ENCODE measurements around the gene ATP2A3. TPM values are rescaled to one million over a fixed set of nuclear protein-coding genes. Genes with fewer than 3 reads are reported as not detected.

ATP2A3 gene
- polyA plus RNA-seq, 1 donor from 2014 or later, result not detected

DNA sequence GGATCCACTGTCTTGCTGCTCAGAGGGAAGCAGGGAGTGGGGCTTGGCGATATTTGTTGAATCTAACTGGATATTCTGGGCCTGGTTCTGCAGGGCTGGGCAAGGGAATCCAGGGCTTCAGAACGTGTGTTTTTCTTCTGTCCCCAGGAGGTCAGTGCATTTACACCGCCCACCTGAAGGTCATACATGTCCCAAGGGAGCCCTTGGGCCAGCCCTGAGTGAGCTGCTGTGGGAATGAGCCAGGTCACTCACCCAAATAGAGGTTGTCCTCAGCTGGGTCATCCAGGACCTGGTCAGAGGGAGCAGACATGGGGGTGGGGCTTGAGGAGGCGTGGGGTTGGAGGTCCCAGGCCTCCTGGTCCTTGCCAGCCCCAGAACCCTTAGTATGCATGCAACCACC is 82.0 kb downstream of the ATP2A3 start:
- H3K36me3 ChIP-seq (ENCODE audit: insufficient read depth, low read length), result no peaks in the 10 kb centered on the region
- no peak overlapping the region for H3K4me3 ChIP-seq (ENCODE audit: low read length)
- no peaks in the 10 kb centered on the region for H3F3A ChIP-seq (ENCODE audit: insufficient read depth, low read length, poor library complexity, severe bottlenecking)
- H3K9ac ChIP-seq (ENCODE audit: low read length), result no peak overlapping the region
- no peaks in the 10 kb centered on the region for H4K20me1 ChIP-seq (ENCODE audit: insufficient read depth)
- H2AFZ ChIP-seq (ENCODE audit: low read depth, low read length), result no peak overlapping the region
- no peaks in the 10 kb centered on the region for H3K79me2 ChIP-seq (replicated peaks; ENCODE audit: insufficient read depth, low read length)
- H3K9me3 ChIP-seq (ENCODE audit: low read length), result no peaks in the 10 kb centered on the region
- no peak overlapping the region for H3K4me2 ChIP-seq (ENCODE audit: low read length)
- no peak overlapping the region for H3K27ac ChIP-seq (ENCODE audit: low read length)
- no peak for TF ChIP-seq REST (IDR thresholded peaks at IDR 0.05; ENCODE audit: borderline replicate concordance)
- TF ChIP-seq MXI1 (conservative IDR thresholded peaks at IDR 0.05; ENCODE audit: poor library complexity, severe bottlenecking), result no peak
- TF ChIP-seq POLR2AphosphoS5 (IDR thresholded peaks at IDR 0.05), result no peak
- TF ChIP-seq EP300 (conservative IDR thresholded peaks at IDR 0.05; ENCODE audit: poor library complexity, severe bottlenecking), result no peak
- TF ChIP-seq TAF1 (IDR thresholded peaks at IDR 0.05; ENCODE audit: low read depth), result no peak
- TF ChIP-seq RAD21 (conservative IDR thresholded peaks at IDR 0.05), result no peak
- TF ChIP-seq CTCF (IDR thresholded peaks at IDR 0.05; ENCODE audit: poor library complexity, severe bottlenecking), result no peak
- TF ChIP-seq EZH2 (IDR thresholded peaks at IDR 0.05; ENCODE audit: borderline replicate concordance, insufficient read depth, low read length, poor library complexity, severe bottlenecking), result no peak
- no peak for TF ChIP-seq SMC3 (conservative IDR thresholded peaks at IDR 0.05; ENCODE audit: poor library complexity)
- H3K27me3 ChIP-seq (ENCODE audit: insufficient read depth, low read depth, low read length), result no peaks in the 10 kb centered on the region
- H3K9me2 ChIP-seq (ENCODE audit: insufficient read depth, low read length), result no peaks in the 10 kb centered on the region

DNA sequence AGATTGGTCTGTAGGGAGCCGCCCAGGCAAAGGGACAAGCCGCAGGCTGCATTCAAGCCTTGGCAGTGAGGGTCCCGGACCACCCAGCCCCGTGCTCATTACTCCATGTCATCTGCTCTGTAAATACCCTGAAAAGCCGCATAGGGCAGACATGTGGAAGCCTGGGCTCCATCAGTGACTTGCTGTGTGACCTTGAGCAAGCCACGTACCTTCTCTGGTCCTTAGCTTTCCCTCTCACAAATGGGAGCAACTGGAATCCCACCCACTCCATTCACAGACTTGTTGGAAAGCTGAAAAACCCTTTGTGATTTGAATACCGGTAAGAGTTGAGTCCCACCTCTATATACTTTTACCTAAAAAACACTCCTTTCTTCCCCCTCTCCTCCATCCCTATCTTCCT is 83.3 kb downstream of the ATP2A3 start:
- no peaks in the 10 kb centered on the region for H3K27me3 ChIP-seq (ENCODE audit: insufficient read depth, low read depth, low read length)
- TF ChIP-seq REST (IDR thresholded peaks at IDR 0.05; ENCODE audit: borderline replicate concordance) (no peak), CTCF (IDR thresholded peaks at IDR 0.05; ENCODE audit: poor library complexity, severe bottlenecking) (no peak), EZH2 (IDR thresholded peaks at IDR 0.05; ENCODE audit: borderline replicate concordance, insufficient read depth, low read length, poor library complexity, severe bottlenecking) (no peak), TAF1 (IDR thresholded peaks at IDR 0.05; ENCODE audit: low read depth) (no peak), EP300 (conservative IDR thresholded peaks at IDR 0.05; ENCODE audit: poor library complexity, severe bottlenecking) (no peak), POLR2AphosphoS5 (IDR thresholded peaks at IDR 0.05) (no peak)
- no peak overlapping the region for H3K27ac ChIP-seq (ENCODE audit: low read length)
- no peaks in the 10 kb centered on the region for H3K36me3 ChIP-seq (ENCODE audit: insufficient read depth, low read length)
- H3K4me2 ChIP-seq (ENCODE audit: low read length), result no peak overlapping the region
- H3F3A ChIP-seq (ENCODE audit: insufficient read depth, low read length, poor library complexity, severe bottlenecking), result no peaks in the 10 kb centered on the region
- no peaks in the 10 kb centered on the region for H3K79me2 ChIP-seq (replicated peaks; ENCODE audit: insufficient read depth, low read length)
- no peak overlapping the region for H2AFZ ChIP-seq (ENCODE audit: low read depth, low read length)
- no peaks in the 10 kb centered on the region for H3K9me2 ChIP-seq (ENCODE audit: insufficient read depth, low read length)
- H3K4me3 ChIP-seq (ENCODE audit: low read length), result no peak overlapping the region
- no peaks in the 10 kb centered on the region for H4K20me1 ChIP-seq (ENCODE audit: insufficient read depth)
- no peak overlapping the region for H3K9ac ChIP-seq (ENCODE audit: low read length)
- no peaks in the 10 kb centered on the region for H3K9me3 ChIP-seq (ENCODE audit: low read length)

Measured in neural cell (in vitro differentiated cells).